ENCODE results near the gene FKBP2. TPM values are rescaled to one million over a fixed set of nuclear protein-coding genes. Genes with fewer than 3 reads are reported as not detected.

FKBP2 gene
- polyA plus RNA-seq, 3 donors = 105 to 176 (median 137) TPM

- WGBS, 3 donors = 4 to 11% (median 10%) methylated on average over 8 of the region's 8 CpGs
These were observed 9.9 kb upstream of the FKBP2 start for GRCh38 chr11:64230985-64231365.

GRCh38 chr11:64231546-64231945 lies 9.3 kb upstream of the FKBP2 start:
- WGBS, 3 donors = 87 to 91% (median 90%) methylated on average over 7 of the region's 7 CpGs
- no peak overlapping the region for H3K27ac ChIP-seq (ENCODE audit: low read depth, low read length)

More at GRCh38 chr11:64230985-64231365, 9.9 kb upstream of the FKBP2 start:
- H3K27ac ChIP-seq (ENCODE audit: low read depth, low read length) = peak overlapping the region; percentile 78

DNA sequence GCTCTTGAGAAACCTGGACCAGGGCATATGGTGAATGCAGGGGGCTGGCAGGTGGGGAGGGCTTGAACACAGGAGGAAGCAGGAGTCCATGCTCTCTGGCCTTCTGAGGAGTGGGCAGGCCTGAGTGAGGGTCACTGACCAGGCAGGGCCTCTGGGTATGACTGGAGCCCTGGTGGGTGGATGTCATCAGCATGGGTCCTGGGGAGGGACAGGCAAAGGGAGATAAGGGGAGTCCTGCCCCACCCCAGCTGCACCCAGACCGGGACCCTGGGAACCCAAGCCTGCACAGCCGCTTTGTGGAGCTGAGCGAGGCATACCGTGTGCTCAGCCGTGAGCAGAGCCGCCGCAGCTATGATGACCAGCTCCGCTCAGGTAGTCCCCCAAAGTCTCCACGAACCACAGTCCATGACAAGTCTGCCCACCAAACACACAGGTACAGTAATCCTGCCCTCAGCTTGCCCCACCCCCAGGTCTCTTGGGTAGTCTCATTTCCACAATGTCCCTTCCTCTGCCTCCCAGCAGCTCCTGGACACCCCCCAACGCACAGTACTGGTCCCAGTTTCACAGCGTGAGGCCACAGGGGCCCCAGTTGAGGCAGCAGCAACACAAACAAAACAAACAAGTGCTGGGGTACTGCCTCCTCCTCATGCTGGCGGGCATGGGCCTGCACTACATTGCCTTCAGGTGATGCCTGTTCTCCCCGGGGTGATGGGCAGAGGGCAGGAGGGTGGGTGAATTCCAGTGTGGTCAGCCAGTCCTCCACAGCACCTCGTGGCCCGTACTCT lies 8.5 kb upstream of the FKBP2 start:
- WGBS, 3 donors = 86 to 91% (median 87%) methylated on average over 15 of the region's 15 CpGs
- H3K27ac ChIP-seq (ENCODE audit: low read depth, low read length) = no peak overlapping the region

DNA sequence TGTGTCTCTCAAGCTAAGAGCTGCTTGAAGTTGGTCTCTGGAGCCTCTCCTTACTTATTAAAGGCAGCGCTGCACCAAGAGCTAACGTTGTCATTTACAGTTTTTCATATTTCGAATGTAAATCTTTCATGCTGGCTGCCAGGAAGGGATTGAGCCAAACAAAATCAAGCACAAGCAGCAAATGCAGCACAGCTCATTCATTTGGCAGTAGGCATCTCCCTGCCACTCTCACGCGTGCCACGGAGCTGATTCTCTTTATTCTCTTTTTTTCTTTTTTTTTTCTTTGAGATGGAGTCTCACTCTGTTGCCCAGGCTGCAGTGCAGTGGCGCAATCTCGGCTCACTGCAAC lies 8.0 kb upstream of the FKBP2 start:
- no peak overlapping the region for H3K27ac ChIP-seq (ENCODE audit: low read depth, low read length)
- 84 to 89% (median 86%) methylated on average over 8 of the region's 8 CpGs for whole genome bisulfite sequencing, 3 donors

DNA sequence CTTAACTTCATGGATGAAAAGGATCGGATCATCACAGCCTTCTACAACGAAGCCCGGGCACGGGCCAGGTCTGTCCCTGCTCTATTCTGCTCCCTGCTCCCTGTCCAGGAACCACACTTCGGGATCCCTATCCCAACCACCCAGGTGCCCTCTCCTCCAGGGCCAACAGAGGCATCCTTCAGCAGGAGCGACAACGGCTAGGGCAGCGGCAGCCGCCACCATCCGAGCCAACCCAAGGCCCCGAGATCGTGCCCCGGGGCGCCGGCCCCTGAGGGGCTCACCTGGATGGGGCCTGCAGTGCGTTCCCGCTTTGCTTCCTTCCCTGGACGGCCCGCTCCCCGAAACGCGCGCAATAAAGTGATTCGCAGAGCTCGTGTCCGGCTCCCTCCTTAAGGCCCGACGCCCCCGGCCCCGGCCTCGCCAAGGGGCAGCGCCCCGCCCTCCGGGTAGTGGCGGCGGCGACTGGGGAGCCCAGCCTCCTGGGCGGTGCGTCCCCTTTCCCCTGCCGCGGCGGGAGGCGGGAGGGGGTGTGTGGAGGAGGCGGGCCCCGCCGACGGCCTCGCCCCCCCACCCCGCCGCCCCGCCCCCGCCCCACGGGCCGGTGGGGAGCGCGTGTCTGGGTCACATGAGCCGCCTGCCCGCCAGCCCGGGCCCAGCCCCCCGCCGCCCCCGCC lies 6.8 kb upstream of the FKBP2 start, which contains the start of gene VEGFB:
Gene VEGFB, plus strand, starts transcription at position 672 of the 674 bp plus-strand sequence. CDS start 250 bp downstream, outside the sequence.
- 1 to 5% (median 3%) methylated on average over 34 to 48 of the region's 62 CpGs for WGBS, 3 donors
- no peak within 1 kb of the TSS for H3K27ac ChIP-seq (ENCODE audit: low read depth, low read length)

DNA sequence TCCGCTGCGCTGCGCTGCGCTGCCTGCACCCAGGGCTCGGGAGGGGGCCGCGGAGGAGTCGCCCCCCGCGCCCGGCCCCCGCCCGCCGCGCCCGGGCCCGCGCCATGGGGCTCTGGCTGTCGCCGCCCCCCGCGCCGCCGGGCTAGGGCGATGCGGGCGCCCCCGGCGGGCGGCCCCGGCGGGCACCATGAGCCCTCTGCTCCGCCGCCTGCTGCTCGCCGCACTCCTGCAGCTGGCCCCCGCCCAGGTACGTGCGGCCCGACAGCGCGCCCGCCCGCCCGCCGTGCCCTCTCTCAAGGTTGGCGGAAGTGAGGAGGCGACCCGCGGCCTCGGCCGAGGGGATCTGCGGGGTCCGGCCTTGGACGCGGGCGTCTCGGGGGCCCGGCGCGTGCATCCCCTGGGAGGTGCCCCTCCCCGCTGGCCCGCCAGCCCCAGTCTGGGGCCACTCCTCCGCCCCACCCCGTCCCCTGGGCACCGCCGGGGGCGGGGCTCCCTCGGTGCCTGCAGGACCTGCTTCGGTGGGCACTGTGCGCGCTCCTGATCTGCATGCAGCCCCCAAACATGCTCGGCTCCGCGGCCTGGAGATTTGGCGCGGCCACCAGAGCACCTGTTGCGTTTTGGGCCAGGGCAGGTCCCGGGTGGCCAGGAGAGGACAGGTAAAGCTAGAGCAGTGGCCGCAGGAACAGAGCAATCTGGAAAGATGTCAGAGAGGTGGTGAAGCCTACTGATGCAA lies 6.1 kb upstream of the FKBP2 start:
- no peak overlapping the region for H3K27ac ChIP-seq (ENCODE audit: low read depth, low read length)
- 1 to 2% (median 2%) methylated on average over 42 to 80 of the region's 80 CpGs for WGBS, 3 donors

DNA sequence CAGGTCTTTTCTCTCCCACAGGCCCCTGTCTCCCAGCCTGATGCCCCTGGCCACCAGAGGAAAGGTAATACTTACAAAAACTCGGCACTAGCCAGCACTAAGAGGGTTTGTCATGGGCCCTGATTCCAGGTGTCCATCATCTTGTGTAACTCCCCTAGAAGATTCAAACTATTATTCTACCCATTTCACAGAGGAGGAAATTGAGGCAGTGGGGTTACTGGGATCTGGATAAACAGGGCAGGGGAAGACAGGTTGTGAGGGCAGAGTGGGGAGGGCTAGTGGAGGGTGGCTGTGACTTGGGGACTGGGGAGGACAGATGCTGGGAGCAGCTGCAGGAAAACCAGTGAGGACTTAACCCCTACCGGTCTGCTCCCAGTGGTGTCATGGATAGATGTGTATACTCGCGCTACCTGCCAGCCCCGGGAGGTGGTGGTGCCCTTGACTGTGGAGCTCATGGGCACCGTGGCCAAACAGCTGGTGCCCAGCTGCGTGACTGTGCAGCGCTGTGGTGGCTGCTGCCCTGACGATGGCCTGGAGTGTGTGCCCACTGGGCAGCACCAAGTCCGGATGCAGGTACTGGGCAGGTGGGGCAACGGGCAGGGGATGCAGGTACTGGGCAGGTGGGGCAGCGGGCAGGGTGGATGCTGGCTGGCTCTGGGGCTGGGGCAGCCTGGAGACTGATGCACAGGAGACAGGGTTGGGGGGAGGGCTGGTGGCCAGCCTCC lies 5.3 kb upstream of the FKBP2 start:
- H3K27ac ChIP-seq (ENCODE audit: low read depth, low read length) = no peak overlapping the region
- 39 to 87% (median 77%) methylated on average over 11 to 12 of the region's 12 CpGs for WGBS, 3 donors

- H3K27ac ChIP-seq (ENCODE audit: low read depth, low read length) = no peak overlapping the region
- 26 to 82% (median 71%) methylated on average over 12 of the region's 12 CpGs for WGBS, 3 donors
These were observed 3.4 kb upstream of the FKBP2 start for GRCh38 chr11:64237484-64237951.

DNA sequence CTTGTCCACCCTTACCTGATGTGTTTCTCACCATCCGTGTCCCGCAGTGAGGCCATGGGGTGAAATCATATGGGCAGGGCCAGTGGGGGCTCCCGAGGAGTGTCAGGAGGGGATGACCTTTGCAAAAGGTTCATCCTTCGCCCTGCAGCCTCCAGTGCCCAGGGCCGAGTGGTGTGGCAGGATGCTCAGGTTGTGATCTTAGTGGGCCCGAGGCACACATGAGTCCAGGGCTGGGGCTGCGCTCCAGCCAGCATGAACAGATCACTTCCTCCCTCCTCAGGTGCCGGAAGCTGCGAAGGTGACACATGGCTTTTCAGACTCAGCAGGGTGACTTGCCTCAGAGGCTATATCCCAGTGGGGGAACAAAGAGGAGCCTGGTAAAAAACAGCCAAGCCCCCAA lies 2.8 kb upstream of the FKBP2 start:
- H3K27ac ChIP-seq (ENCODE audit: low read depth, low read length) = no peak overlapping the region

GRCh38 chr11:64238999-64239398 lies 1.9 kb upstream of the FKBP2 start:
- WGBS, 3 donors = 52 to 63% (median 60%) methylated on average over 5 of the region's 5 CpGs
- peak overlapping the region; percentile 49 for H3K27ac ChIP-seq (ENCODE audit: low read depth, low read length)

More for the DNA sequence above, 2.8 kb upstream of the FKBP2 start:
- WGBS, 3 donors = 60 to 90% (median 81%) methylated on average over 9 of the region's 9 CpGs

DNA sequence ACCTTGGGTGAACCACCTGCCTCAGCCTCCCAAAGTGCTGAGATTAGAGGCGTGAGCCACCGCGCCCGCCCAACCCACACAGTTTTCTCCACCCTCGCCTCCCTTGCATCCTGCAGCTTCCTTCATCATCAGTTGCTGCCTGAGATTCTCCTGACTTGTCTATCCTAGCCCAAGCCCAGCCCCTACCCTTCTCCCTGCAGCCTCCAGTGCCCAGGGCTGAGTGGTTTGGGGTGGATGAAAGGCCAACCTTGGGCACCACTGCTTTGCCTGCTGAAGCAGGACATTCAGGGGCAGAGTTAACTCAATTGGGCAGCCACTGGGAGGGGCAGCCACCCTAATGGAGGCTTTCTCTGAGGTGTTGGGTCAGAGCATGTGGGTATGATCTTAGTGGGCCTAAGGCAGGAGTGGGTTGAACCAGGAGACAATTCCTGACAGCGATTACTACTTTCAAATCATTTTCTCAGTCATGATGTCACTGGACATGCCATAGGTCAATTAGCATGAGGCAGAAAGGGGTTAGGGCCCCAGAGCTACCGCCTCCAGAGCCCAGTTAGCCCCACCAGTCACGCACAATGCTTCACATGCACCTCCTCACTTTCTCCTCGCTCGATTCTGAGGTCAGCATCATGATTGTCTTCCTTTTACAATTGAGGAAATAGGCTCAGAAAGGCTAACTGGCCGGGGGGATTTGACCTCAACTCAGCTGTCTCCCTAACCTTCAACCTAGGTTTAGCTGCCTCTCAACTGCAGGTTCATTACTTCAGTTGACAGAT lies 1.0 kb upstream of the FKBP2 start:
- peak overlapping the region; percentile 94 for H3K27ac ChIP-seq (ENCODE audit: low read depth, low read length)
- 62 to 70% (median 68%) methylated on average over 11 of the region's 11 CpGs for WGBS, 3 donors

GRCh38 chr11:64241241-64241490 lies 271 bp downstream of the FKBP2 start:
- WGBS, 3 donors = 1% methylated on average over 20 to 24 of the region's 24 CpGs
- H3K27ac ChIP-seq (ENCODE audit: low read depth, low read length) = peak overlapping the region; percentile 79

DNA sequence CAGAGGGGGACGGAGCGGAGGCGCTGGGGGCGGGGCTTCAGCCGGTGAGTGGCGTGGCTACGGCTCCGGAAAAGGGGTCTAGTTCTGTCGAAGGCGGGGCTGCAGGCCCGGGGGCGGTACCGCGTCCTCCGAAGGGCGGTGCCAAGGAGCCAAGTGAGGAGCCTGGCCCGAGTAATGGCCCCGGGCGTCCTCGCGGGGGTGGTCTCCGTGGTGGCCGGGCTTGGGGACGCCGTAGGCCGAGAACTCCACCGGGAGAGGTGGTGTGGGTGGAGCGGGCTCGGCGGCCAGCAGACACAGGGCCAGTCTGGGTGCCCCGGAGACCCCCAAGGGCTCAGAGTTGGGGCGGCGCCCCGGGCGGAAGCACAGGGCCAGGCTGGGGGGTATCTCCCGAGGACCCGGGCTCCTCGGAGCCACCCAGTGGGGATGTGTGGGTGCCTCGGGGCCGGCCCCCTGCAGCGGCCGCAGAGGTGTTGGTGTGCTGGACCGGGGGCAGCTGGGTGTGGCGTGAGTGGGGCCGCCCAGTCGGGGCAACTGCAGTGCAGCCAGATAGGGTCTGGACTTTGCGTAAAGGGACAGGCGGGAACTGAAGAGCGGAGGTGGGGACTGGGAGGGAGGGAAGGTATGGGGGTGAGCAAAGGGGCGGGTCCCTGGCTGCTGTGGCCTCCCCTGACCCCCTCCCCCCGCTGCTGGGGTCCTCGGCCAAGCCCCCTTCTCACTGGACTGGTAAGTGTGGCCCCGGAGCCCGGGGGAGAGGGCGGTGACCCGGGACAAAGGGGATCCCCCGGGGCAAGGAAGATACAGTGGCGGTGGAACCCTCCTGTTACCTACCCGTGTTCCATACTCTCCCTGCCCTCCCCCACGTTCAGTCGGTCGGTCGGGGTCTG lies 838 bp downstream of the FKBP2 start:
- 0 to 1% (median 1%) methylated on average over 60 to 63 of the region's 63 CpGs for whole genome bisulfite sequencing, 3 donors

GRCh38 chr11:64243236-64243854 lies 2.5 kb downstream of the FKBP2 start:
- 74 to 85% (median 83%) methylated on average over 8 of the region's 8 CpGs for WGBS, 3 donors
- no peak overlapping the region for H3K27ac ChIP-seq (ENCODE audit: low read depth, low read length)

More for the DNA sequence above, 838 bp downstream of the FKBP2 start:
- peak overlapping the region; percentile 38 for H3K27ac ChIP-seq (ENCODE audit: low read depth, low read length)

GRCh38 chr11:64244107-64244506 lies 3.2 kb downstream of the FKBP2 start:
- WGBS, 3 donors = 24 to 61% (median 53%) methylated on average over 5 of the region's 5 CpGs
- no peak overlapping the region for H3K27ac ChIP-seq (ENCODE audit: low read depth, low read length)

GRCh38 chr11:64244966-64245365 lies 4.1 kb downstream of the FKBP2 start:
- 25 to 45% (median 41%) methylated on average over 6 of the region's 6 CpGs for WGBS, 3 donors
- no peak overlapping the region for H3K27ac ChIP-seq (ENCODE audit: low read depth, low read length)

GRCh38 chr11:64245401-64245796 lies 4.5 kb downstream of the FKBP2 start:
- no peak overlapping the region for H3K27ac ChIP-seq (ENCODE audit: low read depth, low read length)

More at GRCh38 chr11:64245401-64245796, 4.5 kb downstream of the FKBP2 start:
- 0 to 2% (median 2%) methylated on average over 4 to 6 of the region's 6 CpGs for WGBS, 3 donors
